IMR-90 (cell line): ENCODE results near the gene NT5DC3. TPM values are rescaled to one million over a fixed set of nuclear protein-coding genes. Genes with fewer than 3 reads are reported as not detected.

Experiments
- ATAC-seq: fragments of 200-7000 bp; cut with Tn5 transposase; 2 replicates; pipeline ENCODE4 v1.9.1; 2020; ENCODE audit warnings: low read depth, mild to moderate bottlenecking, moderate library complexity
- BruUV-seq: library from RNA; stranded (reverse); fragments of 400-500 nt; replicated peaks from 2 replicates; lab custom pipeline; 2021; lab: Mats Ljungman, UMichigan
- CTCF ChIA-PET: fragments of 300-600 bp; formaldehyde crosslinking; extraction: SDS; loops from one replicate; lab custom pipeline; 2021; ENCODE audit warnings: antibody characterized with exemption; lab: Yijun Ruan, JAX
- POLR2A ChIA-PET: fragments of 300-600 bp; sonication (Branson Sonifier 250); formaldehyde crosslinking; loops from one replicate; lab custom pipeline; 2022; ENCODE audit warnings: antibody characterized with exemption; ENCODE audit not compliant: unreplicated experiment; lab: Charles Lee
- DNase-seq: peaks from one replicate; pipeline ENCODE4 v3.0.0; 2013
- H2AFZ ChIP-seq: replicated peaks from 2 replicates; pipeline ENCODE3; 2013; ENCODE audit warnings: low read length, mild to moderate bottlenecking; ENCODE audit not compliant: poor library complexity
- H2AK5ac ChIP-seq: 2 replicates; pipeline ENCODE4 v1.6.1; 2013; ENCODE audit warnings: low read depth, low read length, inconsistent platforms
- H2AK9ac ChIP-seq: replicated peaks from 2 replicates; pipeline ENCODE3; 2013; ENCODE audit warnings: mild to moderate bottlenecking, low read depth, low read length, moderate library complexity; ENCODE audit not compliant: poor library complexity
- H2BK120ac ChIP-seq: 2 replicates; pipeline ENCODE4 v1.6.1; 2013; ENCODE audit warnings: low read depth, low read length, inconsistent platforms
- H2BK15ac ChIP-seq: 3 replicates; pipeline ENCODE4 v1.6.1; 2013; ENCODE audit warnings: low read depth, low read length, inconsistent platforms
- H2BK20ac ChIP-seq: 2 replicates; pipeline ENCODE4 v1.6.1; 2013; ENCODE audit warnings: low read depth, mild to moderate bottlenecking, inconsistent platforms, low read length, moderate library complexity
- H2BK5ac ChIP-seq: 2 replicates; pipeline ENCODE4 v1.6.1; 2013; ENCODE audit warnings: mild to moderate bottlenecking, low read depth, low read length, inconsistent platforms; ENCODE audit not compliant: poor library complexity, severe bottlenecking
- H3K14ac ChIP-seq: replicated peaks from 2 replicates; pipeline ENCODE4 v1.6.1; 2013; ENCODE audit warnings: low read depth, low read length, inconsistent platforms
- H3K18ac ChIP-seq: 2 replicates; pipeline ENCODE4 v1.6.1; 2013; ENCODE audit warnings: low read depth, low read length, control low read depth
- H3K23ac ChIP-seq: 2 replicates; pipeline ENCODE4 v1.6.1; 2013; ENCODE audit warnings: low read depth, low read length, inconsistent platforms
- H3K27ac ChIP-seq: 2 replicates; pipeline ENCODE4 v1.5.1; 2013; ENCODE audit warnings: mild to moderate bottlenecking, control low read depth, low read length; ENCODE audit not compliant: insufficient read depth
- H3K27me3 ChIP-seq: 2 replicates; pipeline ENCODE4 v1.6.1; 2013; ENCODE audit warnings: low read length; ENCODE audit not compliant: control insufficient read depth, insufficient read depth
- H3K36me3 ChIP-seq: 2 replicates; pipeline ENCODE4 v1.6.1; 2013; ENCODE audit warnings: low read length, mixed read lengths; ENCODE audit not compliant: control insufficient read depth, insufficient read depth
- H3K4ac ChIP-seq: 2 replicates; pipeline ENCODE4 v1.6.1; 2013; ENCODE audit warnings: low read depth, low read length, inconsistent platforms
- H3K4me1 ChIP-seq: 2 replicates; pipeline ENCODE4 v1.6.1; 2013; ENCODE audit warnings: low read length, mixed read lengths; ENCODE audit not compliant: control insufficient read depth, insufficient read depth
- H3K4me2 ChIP-seq: 2 replicates; pipeline ENCODE4 v1.6.1; 2013; ENCODE audit warnings: low read depth, mild to moderate bottlenecking, control low read depth, low read length, moderate library complexity
- H3K4me3 ChIP-seq: 2 replicates; pipeline ENCODE4 v1.5.1; 2013; ENCODE audit warnings: low read depth, mild to moderate bottlenecking, control low read depth, low read length, moderate library complexity; ENCODE audit not compliant: insufficient read depth
- H3K56ac ChIP-seq: 2 replicates; pipeline ENCODE4 v1.6.1; 2013; ENCODE audit warnings: low read length, inconsistent platforms; ENCODE audit not compliant: insufficient read depth; ENCODE audit errors: extremely low read depth
- H3K79me1 ChIP-seq, 2 experiments: 2 replicates each; pipeline ENCODE4 v1.6.1; 2013; ENCODE audit warnings: low read length in 2 of 2, inconsistent platforms in 1 of 2, low read depth in 1 of 2
- H3K9ac ChIP-seq: 2 replicates; pipeline ENCODE4 v1.6.1; 2013; ENCODE audit warnings: low read depth, low read length, control low read depth
- H3K9me1 ChIP-seq: 2 replicates; pipeline ENCODE4 v1.6.1; 2013; ENCODE audit warnings: low read length, inconsistent platforms; ENCODE audit not compliant: insufficient read depth
- H3K9me3 ChIP-seq: 2 replicates; pipeline ENCODE4 v1.6.1; 2013; ENCODE audit warnings: low read length; ENCODE audit not compliant: control insufficient read depth, insufficient read depth
- H4K20me1 ChIP-seq: 2 replicates; pipeline ENCODE4 v1.6.1; 2013; ENCODE audit warnings: low read length, inconsistent platforms; ENCODE audit not compliant: insufficient read depth
- H4K5ac ChIP-seq: 2 replicates; pipeline ENCODE4 v1.6.1; 2013; ENCODE audit warnings: mild to moderate bottlenecking, low read depth, low read length, control low read depth
- H4K8ac ChIP-seq, 2 experiments: 2 replicates each; pipeline ENCODE4 v1.6.1; 2013; ENCODE audit warnings: low read depth in 2 of 2, low read length in 2 of 2, control low read depth in 1 of 2, inconsistent platforms in 1 of 2
- H4K91ac ChIP-seq: 2 replicates; pipeline ENCODE4 v1.6.1; 2013; ENCODE audit warnings: low read depth, low read length, inconsistent platforms; ENCODE audit not compliant: insufficient read depth
- BHLHE40 ChIP-seq: fragments of 150-350 bp; IDR thresholded peaks from 2 replicates; pipeline ENCODE4 v1.6.1; 2016; ENCODE audit warnings: mild to moderate bottlenecking, low read depth, low read length
- CEBPB ChIP-seq: IDR thresholded peaks from 2 replicates; pipeline ENCODE4 v1.6.1; 2012; ENCODE audit warnings: low read depth, low read length, improper control_type of control experiment
- CHD1 ChIP-seq: IDR thresholded peaks from 2 replicates; pipeline ENCODE4 v1.6.1; 2012; ENCODE audit warnings: low read depth, low read length, improper control_type of control experiment
- CTCF ChIP-seq: conservative IDR thresholded peaks from 2 replicates; pipeline ENCODE4 v1.5.1; 2012; ENCODE audit warnings: mild to moderate bottlenecking, low read depth, low read length, improper control_type of control experiment
- ELK1 ChIP-seq: fragments of 150-350 bp; IDR thresholded peaks from 2 replicates; pipeline ENCODE4 v1.6.1; 2016; ENCODE audit warnings: low read depth, mild to moderate bottlenecking, low read length, moderate library complexity, borderline replicate concordance
- FOS ChIP-seq: fragments of 150-350 bp; IDR thresholded peaks from 2 replicates; pipeline ENCODE4 v1.6.1; 2016; ENCODE audit warnings: low read depth, low read length
- MAFK ChIP-seq: IDR thresholded peaks from 2 replicates; pipeline ENCODE4 v1.6.1; 2012; ENCODE audit warnings: low read depth, low read length, improper control_type of control experiment
- MAZ ChIP-seq: IDR thresholded peaks from 2 replicates; pipeline ENCODE4 v1.6.1; 2012; ENCODE audit warnings: low read depth, mild to moderate bottlenecking, low read length, improper control_type of control experiment, moderate library complexity, borderline replicate concordance
- MXI1 ChIP-seq: IDR thresholded peaks from 2 replicates; pipeline ENCODE4 v1.6.1; 2012; ENCODE audit warnings: low read depth, mild to moderate bottlenecking, low read length, moderate library complexity, borderline replicate concordance
- NFE2L2 ChIP-seq: fragments of 150-350 bp; IDR thresholded peaks from 2 replicates; pipeline ENCODE4 v1.6.1; 2016; ENCODE audit warnings: low read depth, mild to moderate bottlenecking, low read length
- RAD21 ChIP-seq: IDR thresholded peaks from 2 replicates; pipeline ENCODE4 v1.6.1; 2012; ENCODE audit warnings: low read length, improper control_type of control experiment
- RCOR1 ChIP-seq: IDR thresholded peaks from 2 replicates; pipeline ENCODE4 v1.6.1; 2012; ENCODE audit warnings: mild to moderate bottlenecking, low read length, improper control_type of control experiment; ENCODE audit not compliant: insufficient replicate concordance
- RFX5 ChIP-seq: IDR thresholded peaks from 2 replicates; pipeline ENCODE4 v1.8.0; 2012; ENCODE audit warnings: low read depth, mild to moderate bottlenecking, low read length, moderate library complexity
- USF2 ChIP-seq: fragments of 150-350 bp; IDR thresholded peaks from 2 replicates; pipeline ENCODE4 v1.6.1; 2017; ENCODE audit warnings: mild to moderate bottlenecking, antibody characterized with exemption, low read length, low read depth
- WGBS, 2 experiments: methylation state at CpG; one replicate each; pipeline versions ENCODE4 v1.1.5 to v1.1.7; 2013; ENCODE audit warnings: missing lambda C conversion rate in 2 of 2; ENCODE audit not compliant: insufficient read length in 1 of 2; ENCODE audit errors: extremely low coverage in 2 of 2; 5-methylcytosine and 5-hydroxymethylcytosine counted together
- dilution Hi-C: fragments of 300-500 bp; cut with HindIII; formaldehyde crosslinking; loops from one replicate; pipeline ENCODE4 v1.14.3; 2018; ENCODE audit warnings: low sequenced_read_pairs; ENCODE audit not compliant: unreplicated experiment
- in situ Hi-C: fragments of 300-500 bp; cut with MboI; formaldehyde crosslinking; loops from 3 replicates; pipeline ENCODE4 v1.14.3; 2019; ENCODE audit warnings: low sequenced_read_pairs, inconsistent platforms, mixed read lengths
- intact Hi-C: fragments of 100-400 bp; cut with micrococcal nuclease; formaldehyde crosslinking; loops from 2 replicates; pipeline ENCODE4 v1.10.0; 2022
- polyA plus RNA-seq, 3 experiments: library from polyadenylated mRNA; depleted of rRNA; stranded (reverse); fragments of >200 nt; gene quantifications; 2 replicates each; pipeline ENCODE4 v1.2.3, GENCODE V29; 2012; ENCODE audit warnings: low replicate concordance in 1 of 3
- total RNA-seq: library from RNA; depleted of rRNA; stranded (reverse); fragments of >200 nt; gene quantifications from 2 replicates; pipeline ENCODE4 v1.2.3, GENCODE V29; 2012

NT5DC3 gene
- total and polyA plus RNA-seq, 2 of the 4 experiments (the other 2 are of a cell fraction), result 7.3 to 17.6 TPM

DNA sequence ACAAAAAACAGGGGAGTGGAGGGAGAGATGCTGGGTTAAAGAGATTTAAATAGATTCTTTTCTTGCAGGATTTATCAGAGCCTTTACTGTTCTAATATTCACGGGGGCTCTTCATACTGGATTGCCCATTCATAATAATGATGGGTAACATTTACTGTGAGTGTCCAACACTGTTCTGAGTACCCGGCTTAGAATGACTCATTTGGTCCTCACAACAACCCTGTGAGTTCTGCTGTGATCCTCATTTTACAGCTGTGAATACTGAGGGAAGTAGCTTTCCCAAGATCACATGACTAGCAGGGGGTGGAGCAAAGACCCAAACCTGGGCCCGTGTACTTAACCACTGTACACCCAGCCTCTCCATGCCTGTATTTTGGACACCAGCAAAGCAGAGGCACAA is 113.4 kb downstream of the NT5DC3 start:
- H3K27me3 ChIP-seq, result peaks cover 8% of the 10 kb centered on the region
- TF ChIP-seq CHD1 (no peak), ELK1 (no peak), NFE2L2 (no peak), BHLHE40 (no peak), USF2 (no peak), FOS (no peak), MAFK (no peak), MAZ (no peak), RFX5 (no peak), CTCF (no peak), RAD21 (no peak), RCOR1 (no peak), MXI1 (no peak), CEBPB (no peak)
- intact Hi-C loops, result no loop called here
- no peak overlapping the region for H4K8ac ChIP-seq
- H2AFZ ChIP-seq, result no peak overlapping the region
- no peak overlapping the region for H3K4me3 ChIP-seq
- CTCF ChIA-PET, result no interaction called here
- in situ Hi-C loops, result no loop called here
- H3K14ac ChIP-seq, result no peak overlapping the region
- H3K9me1 ChIP-seq, result no peaks in the 10 kb centered on the region; the same call in 1 of the 2 replicates
- no CpG with 5 or more reads among the region's 3 CpGs for WGBS, 2 experiments
- H3K9me3 ChIP-seq, result no peaks in the 10 kb centered on the region; the same call in 1 of the 2 replicates
- H4K5ac ChIP-seq, result no peak overlapping the region
- dilution Hi-C loops, result no loop called here
- H3K36me3 ChIP-seq, result no peaks in the 10 kb centered on the region
- no peak for DNase-seq
- H2BK20ac ChIP-seq, result no peak overlapping the region
- no TSS peak for BruUV-seq
- H2BK15ac ChIP-seq, result no peak overlapping the region
- no peak overlapping the region for H3K23ac ChIP-seq
- H3K4me2 ChIP-seq, result no peak overlapping the region
- POLR2A ChIA-PET, result no interaction called here
- no peak overlapping the region for H2AK5ac ChIP-seq
- no peak for ATAC-seq
- no peak overlapping the region for H2BK120ac ChIP-seq
- no peaks in the 10 kb centered on the region for H3K79me1 ChIP-seq
- H2BK5ac ChIP-seq, result no peak overlapping the region
- no peak overlapping the region for H2AK9ac ChIP-seq
- no peak overlapping the region for H3K27ac ChIP-seq
- no peaks in the 10 kb centered on the region for H4K20me1 ChIP-seq
- no peaks in the 10 kb centered on the region for H3K4me1 ChIP-seq
- no peak overlapping the region for H3K9ac ChIP-seq
- H4K91ac ChIP-seq, result no peak overlapping the region
- no peak overlapping the region for H3K18ac ChIP-seq
- no peak overlapping the region for H3K56ac ChIP-seq
- H3K4ac ChIP-seq, result no peak overlapping the region
